Fibroblast of peridontal ligament (primary cell): ENCODE data around the gene RNF130.
A peak's percentile ranks its signal among the peaks of the same experiment; 100 is the strongest.

Source experiments
- DNase-seq: peaks from one replicate; pipeline ENCODE4 v3.0.0-alpha.2; 2010; ENCODE audit errors: extremely low read depth

The RNF130 gene

DNA sequence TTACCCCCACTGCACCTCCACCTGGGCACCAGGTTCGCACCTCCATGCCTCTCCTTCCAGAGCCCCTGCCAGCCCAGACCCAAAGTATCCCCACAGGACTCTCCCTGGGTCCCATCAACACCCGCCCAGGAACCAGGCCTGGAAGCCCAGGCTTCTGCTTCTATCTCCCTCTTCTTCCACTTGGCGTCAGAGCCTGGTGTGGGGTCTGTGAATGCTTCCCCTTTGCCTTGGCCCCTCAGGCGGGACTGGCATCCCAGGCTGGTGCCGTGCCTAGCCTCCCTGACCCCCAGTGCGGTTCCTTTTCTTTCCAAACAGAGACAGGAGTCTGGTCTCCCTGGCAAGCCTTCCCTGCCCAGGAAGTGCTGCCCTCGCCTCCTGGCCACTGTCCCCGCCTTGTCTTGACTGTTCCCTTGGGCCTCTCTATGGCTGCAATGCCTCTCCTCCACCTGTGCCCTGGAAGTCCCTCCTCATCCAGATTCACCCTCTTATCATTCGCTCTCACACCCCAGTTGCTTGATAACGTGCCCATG, 156.1 kb downstream of the RNF130 start:
- no peak for DNase-seq

DNA sequence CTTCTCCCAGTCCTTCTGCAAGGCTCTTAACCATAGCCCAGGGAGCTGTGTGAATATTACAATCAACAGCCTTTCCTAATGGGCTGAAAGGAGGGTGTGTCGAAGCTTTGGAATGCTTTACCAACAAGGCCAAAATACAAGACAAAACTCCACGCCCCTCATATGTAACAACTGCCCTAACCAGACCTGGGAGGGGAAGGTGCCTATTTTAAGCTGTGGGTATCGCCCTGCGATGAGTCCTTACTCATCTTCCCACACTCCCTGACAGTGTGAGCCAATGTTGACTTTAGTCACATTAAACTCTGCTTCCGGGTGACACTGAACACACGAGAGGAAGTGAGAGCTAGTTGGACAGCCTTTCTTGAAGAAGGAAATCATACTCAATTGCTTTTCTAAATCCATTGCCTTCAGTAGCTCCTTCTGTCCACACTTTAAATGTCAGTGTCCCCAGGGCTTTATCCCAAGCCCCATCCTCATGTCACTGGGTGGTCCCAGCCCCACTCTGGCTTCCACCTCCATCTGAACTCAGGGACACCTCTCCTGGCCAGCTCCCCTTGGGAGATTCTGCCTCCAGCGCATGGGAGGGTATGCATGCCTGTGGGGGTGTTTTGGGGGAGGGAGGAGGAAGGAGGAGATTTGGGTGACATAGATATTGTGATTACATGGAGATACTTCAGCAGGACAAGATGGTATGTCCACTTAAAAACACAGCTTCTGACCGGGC, 157.4 kb downstream of the RNF130 start:
- peak; percentile 13 for DNase-seq

- no peak for DNase-seq
These were observed 158.1 kb downstream of the RNF130 start for GRCh38 chr5:179913461-179913860.

GRCh38 chr5:179912951-179913350, 158.6 kb downstream of the RNF130 start:
- no peak for DNase-seq

DNA sequence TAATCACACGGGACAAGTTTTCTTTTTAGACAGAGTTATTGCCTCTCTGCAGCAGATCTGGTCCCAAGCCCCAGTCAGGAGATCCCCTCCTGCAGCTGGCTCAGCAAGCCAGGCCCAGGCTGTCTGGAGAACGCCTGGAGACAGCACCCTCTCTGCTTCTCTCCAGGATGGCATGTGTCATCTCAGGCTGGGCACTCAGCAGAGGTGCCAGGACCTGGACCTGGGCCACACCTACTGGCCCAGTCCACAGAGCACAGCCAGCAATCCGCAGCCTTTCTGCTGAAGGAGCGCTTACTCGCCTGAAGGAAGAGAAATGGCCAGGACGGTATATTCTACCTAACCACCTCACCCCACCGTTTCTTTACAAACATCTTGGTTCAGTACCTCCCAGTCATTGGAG, 159.2 kb downstream of the RNF130 start:
- no peak for DNase-seq

DNA sequence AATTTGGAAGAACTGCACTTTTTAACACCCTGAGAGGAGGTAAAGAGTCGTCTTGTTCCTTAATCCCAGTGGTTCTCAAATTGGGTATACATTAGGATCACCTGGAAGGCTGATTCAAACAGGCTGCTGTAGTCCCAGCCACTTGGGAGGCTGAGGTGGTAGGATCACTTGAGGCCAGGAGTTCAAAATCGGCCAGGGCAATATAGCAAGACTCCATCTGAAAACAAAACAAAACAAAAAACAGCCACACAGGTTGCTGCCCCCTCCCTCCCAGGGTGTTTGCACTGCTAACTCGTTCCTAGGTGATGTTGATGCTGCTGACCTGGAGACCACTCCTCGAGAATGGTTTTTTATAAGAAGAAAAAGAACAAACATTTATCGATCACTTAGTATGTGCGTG, 162.3 kb downstream of the RNF130 start:
- no peak for DNase-seq

- DNase-seq = no peak
These were observed 163.0 kb downstream of the RNF130 start for GRCh38 chr5:179908528-179908927.

- DNase-seq = peak; percentile 63
These were observed 163.8 kb downstream of the RNF130 start, which contains the start of gene TBC1D9B for GRCh38 chr5:179907556-179908324. Gene TBC1D9B (minus strand): TSS chr5:179907897. CDS start chr5:179907821, 76 bp downstream.

GRCh38 chr5:179906795-179907555, 164.6 kb downstream of the RNF130 start:
- DNase-seq = peak; percentile 11

GRCh38 chr5:179906294-179906794, 165.2 kb downstream of the RNF130 start:
- peak; percentile 7 for DNase-seq

- DNase-seq = no peak
These were observed 166.4 kb downstream of the RNF130 start for GRCh38 chr5:179905161-179905560.
